HG02798 (cell line): ENCODE results near the gene FJX1.

ENCODE experiments used
- ATAC-seq: cut with Tn5 transposase; IDR thresholded peaks from one replicate; pipeline ENCODE4 v1.9.1; 2021; ENCODE audit warnings: mild to moderate bottlenecking; ENCODE audit not compliant: unreplicated experiment, poor library complexity

FJX1 gene, protein sequence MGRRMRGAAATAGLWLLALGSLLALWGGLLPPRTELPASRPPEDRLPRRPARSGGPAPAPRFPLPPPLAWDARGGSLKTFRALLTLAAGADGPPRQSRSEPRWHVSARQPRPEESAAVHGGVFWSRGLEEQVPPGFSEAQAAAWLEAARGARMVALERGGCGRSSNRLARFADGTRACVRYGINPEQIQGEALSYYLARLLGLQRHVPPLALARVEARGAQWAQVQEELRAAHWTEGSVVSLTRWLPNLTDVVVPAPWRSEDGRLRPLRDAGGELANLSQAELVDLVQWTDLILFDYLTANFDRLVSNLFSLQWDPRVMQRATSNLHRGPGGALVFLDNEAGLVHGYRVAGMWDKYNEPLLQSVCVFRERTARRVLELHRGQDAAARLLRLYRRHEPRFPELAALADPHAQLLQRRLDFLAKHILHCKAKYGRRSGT

DNA sequence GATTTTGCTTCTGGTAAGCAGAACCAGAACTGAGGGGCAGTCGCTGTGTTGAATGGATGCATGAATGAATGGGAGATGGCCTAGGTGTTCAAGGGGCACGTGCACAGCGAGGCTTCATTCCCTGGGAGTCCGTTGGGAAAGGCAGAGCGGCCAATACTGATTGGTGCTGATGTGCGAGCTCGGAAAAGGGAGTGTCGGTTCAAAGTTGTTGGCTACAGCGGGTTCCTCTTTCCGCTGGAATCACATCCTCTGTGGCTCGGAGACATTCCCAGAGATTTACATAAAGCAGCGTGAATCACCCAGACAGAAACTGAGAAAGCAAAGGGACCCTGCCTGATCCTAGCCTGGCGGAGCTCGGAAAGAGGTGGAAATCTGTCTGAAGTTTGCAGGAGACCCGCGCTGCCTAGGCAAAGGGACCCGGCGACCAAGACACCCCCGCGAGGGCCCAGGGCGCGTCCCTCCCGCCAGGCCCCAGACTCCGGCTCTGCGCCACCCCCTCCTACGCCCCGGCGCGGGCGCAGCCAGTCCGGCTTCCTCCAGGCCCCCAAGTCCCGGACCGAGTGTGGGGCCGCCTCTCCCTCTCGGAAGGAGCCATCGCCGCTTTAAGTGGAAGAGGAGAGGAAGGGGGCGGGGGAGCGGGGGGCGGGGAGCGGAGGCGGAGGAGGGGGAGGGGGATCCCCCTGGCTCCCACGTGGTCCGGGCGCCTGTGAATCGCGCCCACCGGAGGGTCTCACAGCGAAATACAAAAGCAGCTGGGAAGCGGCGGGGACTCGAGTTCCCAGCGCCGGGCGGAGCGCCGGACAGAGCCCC is at the start of gene FJX1:
FJX1 (plus strand) TSS at position 774 of the 810 bp plus-strand sequence. CDS start 177 bp downstream, outside the sequence.
- ATAC-seq = peak; percentile 45

DNA sequence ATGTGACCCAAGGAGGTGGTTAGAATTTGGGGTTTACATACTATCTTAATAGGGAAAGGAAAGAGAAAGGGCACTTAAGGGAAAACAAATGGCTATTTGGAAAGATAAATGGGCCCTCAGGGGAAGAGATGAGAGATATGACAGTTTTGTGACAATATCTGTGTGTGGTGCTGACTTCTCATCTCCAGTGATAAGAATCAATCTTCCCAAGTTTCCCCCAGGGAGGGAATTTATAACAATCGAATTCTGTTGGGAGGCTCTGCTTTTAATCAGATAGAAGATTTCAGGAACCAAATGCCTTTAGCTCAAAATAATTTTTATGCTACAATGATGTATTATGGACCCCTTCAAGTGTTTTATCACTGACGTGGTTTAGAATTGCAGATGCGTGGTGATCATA is 46.6 kb upstream of the FJX1 start:
- ATAC-seq = no peak

DNA sequence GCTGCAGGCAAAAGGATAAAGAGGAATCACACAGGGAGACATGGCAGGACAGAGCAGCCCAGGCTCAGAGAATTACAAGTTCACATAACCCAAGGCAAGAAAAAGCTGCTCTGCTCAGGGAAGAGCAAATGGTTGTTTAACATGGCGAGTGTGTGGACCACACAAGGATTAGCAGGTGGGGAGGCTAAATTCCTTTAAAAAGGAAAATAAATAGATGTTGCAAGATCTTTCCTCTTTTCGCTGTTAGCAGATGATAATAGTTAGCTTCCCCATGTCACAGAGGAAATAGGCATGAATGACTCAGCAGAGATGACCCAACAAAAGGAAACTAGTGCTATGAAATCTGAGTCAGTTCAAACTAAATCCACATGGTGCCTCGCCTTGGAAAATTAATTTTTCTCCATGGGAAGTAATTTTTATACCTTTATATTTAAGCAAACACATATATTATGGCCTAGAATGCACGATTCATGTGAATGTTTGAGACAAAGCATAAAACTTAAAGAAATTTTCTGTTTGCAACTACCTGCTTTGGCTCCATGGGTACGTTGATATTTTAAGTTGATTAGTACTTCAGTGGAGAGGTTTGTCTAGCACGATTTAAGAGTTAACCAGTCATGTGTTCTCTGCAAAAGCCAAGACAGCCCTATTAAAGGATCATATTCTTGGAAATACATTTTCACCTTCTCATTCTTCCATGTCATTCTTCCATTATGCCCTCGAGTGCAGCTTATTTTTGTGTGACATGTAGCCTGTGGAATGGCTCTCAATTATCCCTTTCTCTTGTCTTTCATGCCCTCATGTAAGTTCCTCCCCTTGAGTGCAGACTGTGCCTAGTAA is 38.5 kb upstream of the FJX1 start:
- no peak for ATAC-seq

DNA sequence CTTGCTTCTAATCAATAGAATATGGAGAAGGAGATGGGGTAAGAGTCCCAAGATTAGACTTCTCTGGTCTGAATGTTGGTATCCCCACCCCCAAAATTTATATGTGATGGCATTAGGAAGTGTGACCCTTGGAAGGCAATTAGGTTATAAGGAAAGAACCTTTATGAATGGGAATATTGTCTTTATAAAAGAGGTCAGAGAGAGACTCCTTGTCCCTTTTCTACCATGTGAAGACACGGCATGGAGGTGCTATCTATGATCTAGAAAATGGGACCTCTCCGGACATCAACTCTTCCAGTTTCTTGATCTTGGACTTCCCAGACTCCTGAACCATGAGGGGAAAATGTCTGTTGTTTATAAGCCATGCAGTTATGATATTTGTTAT is 37.9 kb upstream of the FJX1 start:
- ATAC-seq = no peak

DNA sequence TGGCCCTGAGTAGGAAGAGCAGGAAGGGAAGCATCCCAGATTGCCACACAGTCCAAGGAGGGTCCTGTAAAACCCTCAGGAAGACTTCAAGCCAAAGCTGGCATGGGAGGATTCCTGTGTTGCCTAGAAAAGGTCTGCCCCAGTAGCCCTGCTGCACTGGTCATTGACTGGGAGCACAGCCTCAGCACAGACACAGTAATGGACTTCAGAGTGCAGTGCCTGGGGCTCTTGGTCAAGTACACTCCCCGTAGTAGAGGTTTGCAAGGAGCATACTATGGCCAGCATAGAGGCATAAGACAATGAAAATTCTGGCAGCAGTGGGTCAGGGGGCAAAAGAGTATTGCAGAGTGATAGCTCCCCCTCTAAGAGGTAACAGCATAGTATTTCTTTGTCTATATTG is 36.2 kb upstream of the FJX1 start:
- no peak for ATAC-seq

DNA sequence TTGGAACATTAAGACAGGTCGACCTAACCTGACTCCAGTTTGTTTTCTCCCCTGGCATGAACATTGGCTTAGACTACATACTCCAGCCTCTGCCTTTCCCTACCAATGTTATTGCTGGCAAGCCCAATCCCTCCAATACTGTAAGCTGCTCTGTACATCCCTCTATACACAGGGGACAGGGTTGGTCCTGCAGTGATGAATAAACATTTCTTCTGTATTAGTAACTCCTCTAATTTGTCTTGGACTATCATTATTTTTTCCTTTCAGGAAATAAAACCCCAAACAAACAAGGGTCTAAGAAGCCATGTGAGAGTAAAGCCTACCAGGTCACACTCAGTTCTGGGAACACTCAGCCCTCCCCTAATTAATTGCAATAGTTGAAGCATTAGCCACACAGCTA is 35.1 kb upstream of the FJX1 start:
- ATAC-seq = no peak

DNA sequence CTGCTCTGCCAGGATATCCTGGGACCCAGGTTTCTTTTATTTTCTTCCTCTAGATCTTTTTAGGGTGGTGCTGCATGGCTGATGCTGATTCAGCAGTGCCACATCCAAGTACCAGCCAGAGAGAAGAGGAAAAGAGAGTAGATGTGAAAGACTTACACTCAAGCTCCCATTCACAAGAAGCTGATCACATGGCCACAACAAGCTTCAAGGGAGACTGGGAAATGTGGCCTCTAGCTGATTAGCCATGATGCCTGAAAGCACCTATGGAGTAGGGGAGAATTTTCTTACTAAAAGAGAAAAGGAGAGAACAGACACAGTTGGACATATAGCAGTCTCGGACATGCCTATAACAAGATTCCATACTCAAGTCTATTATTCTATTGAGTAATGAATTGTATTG is 34.4 kb upstream of the FJX1 start:
- ATAC-seq = no peak

DNA sequence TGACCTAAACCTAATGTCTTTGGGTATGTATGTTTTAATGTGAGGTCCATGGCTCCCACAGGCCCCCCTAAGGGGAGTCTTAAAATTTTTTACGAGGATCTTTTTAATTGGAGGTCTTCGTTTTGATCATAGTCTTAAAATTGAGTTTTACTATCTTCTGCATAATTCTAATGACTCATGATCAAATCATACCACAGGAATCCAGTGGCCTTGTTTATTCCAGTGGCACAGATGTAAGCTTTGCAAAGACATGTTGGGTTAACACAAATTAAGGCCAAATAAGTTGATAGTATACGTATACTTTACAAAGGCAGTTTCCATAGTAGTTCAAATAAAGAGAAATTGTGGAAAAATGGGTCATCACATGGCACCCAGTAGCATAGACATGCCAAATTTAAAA is 33.9 kb upstream of the FJX1 start:
- no peak for ATAC-seq

DNA sequence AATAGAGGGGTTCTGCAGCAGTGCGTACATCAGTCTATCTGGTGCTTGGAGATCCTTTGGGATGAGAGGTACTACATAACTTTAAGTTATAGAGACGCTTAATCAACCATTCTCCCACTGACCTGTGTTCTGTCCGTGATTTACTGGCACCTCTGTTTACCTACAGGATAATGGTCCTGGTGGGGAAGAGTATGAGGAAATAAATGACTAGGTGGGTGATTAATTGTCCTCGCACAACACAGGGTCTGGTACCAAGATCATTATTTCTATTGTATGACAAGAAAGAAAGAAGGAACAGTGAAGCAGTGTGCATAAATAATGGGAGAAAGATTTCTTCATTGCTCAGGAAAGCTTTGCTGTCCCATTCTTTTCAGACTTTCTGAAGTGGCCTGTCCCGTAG is 32.8 kb upstream of the FJX1 start:
- no peak for ATAC-seq

DNA sequence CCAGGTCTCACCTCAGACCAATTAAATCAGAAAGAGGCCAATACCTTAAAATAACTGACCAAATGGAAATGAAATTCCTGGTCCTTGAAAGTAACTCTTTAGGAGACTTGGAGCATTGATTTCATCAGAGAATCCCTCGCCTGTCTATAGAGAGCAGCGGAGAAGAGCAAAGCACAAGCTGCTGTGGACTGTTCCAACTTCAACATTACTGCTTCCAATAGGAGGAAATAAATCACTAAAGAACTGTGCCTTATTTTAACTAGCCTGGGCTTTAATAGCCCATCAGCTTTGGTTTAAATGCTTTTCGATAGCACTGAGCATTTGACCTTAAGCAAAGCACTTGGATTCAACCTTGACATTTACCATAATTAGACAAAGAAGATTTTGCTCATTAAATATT is 32.0 kb upstream of the FJX1 start:
- ATAC-seq = no peak

DNA sequence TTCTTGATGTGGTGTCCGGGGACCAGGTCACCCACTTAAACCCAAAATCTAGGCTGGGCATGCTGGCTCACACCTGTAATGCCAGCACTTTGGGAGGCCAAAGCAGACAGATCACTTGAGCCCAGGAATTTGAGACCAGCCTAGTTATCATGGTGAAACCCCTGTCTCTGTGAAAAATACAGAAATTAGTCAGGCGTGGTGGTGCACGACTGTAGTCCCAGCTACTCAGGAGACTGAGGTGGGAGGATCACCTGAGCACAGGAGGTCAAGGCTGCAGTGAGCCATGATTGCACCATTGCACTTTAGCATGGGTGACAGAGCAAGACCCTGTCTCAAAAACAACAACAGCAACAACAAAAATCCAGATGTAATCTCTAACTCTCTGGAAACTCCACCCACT is 30.3 kb upstream of the FJX1 start:
- ATAC-seq = peak; percentile 35

DNA sequence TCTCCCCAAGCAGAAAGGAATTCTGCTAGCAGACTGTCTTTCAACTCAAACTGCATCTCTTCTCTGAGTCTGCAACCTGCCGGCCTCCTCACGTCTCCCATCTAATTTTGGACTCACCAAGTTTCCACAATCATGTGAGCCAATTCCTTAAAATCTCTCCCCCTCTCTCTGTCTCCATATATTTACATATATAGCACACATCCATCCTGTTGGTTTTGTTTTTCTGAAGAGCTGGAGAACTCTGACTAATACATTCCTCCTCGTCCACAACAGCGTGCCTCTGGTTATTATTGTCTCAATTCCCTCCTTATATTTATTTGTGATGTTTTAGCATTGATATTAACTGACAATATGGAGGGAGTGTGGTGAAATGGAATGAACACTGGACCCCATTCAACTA is 29.6 kb upstream of the FJX1 start:
- ATAC-seq = no peak

DNA sequence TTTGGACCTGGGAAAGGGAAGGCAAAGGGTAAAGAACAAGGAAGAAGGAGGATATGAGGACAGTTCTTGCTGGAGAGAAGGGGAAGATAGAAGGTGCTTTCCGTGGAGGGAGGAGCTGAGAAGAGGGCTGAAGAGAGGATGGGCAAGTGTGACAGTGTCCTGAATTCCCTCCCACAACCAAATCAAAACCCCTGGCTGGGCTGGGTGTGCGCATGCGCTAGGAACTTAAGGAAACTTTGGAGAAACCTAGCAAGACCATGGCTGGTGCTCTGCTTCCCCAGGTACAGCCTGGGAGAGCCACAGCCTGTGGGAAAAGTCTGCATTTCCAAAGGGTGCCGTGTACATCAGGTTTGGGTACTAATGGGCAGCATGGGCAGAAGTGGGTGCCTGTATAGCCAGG is 29.0 kb upstream of the FJX1 start:
- no peak for ATAC-seq

DNA sequence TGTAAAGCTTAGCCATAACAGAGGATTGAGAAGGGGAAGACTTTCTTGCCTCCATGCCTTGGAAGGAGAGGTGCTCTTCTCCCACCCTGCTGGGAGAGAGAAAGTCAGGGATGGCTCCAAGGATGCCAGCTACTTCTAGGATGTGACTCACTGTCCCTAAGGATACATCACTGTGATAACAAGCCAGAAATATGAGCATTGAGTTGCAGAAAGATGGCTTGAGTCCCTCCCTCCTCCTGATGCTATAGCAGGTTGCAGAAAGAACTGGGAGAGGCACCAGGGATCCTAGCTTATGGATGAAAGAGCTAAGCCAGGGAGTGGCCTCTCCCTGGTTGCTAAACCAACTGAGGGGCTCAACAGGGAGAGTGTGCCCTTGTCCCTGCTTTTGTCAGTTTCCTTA is 27.8 kb upstream of the FJX1 start:
- ATAC-seq = no peak

DNA sequence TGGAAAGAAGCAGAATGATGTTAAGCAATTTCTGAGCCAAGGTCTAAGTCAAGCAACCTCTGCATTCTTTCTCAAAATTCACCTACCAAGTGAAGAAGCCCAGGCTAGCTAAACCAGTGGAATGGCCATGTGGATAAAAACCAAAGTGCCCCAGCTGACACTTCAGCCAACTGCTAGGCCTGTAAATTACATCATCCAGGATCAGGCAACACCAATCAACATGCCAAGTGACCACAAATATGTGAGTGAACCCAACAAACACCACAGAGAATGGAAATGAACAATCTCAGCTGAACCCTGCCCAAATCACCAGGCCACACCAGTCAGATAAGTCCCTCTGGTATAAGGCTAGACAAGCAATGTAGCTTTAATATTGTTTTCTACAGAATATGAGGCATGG is 25.1 kb upstream of the FJX1 start:
- ATAC-seq = no peak

DNA sequence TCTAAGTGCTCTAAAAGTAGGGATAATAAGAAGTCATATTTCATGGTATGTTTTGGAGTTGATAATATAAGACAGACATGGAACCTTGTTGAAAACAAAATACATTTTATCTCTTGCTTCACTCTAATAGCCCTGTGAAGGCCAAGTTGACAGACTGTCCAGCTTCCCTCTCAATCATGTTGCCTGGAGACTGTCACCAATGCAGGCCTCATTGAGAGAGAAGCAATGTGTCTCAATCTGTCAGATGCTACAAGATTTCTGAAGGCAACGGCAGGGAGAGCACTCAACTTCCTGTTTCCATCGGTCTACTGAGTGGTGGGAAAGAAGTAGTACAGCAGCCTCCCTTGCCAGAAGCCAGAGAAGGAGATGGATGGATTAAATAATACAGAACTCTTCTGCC is 23.6 kb upstream of the FJX1 start:
- no peak for ATAC-seq

DNA sequence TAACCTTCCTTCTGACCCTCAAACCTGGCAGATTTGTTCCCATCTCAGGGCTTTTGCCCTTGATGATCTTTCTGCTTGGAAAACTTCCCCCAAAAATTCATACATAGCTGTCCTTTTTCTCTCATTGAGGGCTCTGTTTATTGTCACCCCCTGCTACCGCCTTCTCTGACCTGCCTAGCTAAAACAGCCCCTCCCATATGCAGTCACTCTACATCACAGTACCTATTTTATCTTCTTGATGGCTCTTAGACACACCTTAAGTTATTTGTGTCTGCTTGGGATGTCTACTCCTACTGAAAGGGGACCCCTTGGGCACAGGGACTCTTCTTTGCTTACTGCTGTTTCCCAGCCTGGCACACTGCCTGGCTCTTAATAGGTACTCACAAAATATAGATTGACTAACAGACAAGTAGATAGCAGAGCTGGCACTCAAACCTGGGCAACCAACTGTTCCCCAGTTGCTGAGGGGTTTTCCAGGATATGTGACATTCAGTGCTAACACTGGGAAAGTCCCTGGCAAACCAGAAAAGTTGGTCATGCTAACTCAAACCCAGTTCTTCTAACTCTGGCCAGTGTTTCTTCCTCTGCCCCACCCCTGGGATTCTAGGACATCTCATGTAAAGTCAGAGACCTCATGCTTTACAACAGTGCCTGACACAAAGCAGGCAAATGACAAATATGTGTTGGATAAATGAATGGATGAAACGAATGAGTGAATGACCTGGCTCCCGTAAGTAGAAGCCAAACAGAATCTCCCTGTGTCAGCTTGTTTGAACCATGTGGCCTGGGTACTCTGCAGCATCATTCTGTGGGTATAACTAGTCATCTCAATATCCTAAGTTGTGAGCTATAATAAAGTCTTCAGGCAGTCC is 19.8 kb upstream of the FJX1 start:
- ATAC-seq = peak; percentile 83

DNA sequence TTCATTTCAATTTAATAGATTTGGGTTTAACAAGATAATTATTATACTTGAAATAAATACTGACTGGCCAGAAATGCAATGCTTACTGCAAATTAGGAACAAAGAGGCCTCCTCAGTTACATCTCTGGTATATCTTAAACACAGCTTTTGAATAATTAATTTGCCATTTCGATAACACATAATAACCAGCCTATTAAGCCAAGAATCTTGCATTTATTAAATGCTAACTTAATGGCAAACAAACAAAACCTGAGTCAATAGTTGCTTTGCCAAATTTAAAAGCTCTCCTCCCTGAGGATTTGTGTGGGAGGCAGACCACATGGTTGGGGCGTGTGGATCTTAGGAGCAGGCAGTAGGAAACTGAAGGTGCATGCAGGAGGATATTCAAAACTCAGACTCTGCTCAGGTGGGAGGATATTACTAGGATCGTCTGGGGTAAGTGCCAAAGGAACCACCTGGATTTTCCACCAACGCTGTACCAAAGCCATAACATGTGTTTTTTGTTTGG is 17.9 kb upstream of the FJX1 start:
- ATAC-seq = no peak

DNA sequence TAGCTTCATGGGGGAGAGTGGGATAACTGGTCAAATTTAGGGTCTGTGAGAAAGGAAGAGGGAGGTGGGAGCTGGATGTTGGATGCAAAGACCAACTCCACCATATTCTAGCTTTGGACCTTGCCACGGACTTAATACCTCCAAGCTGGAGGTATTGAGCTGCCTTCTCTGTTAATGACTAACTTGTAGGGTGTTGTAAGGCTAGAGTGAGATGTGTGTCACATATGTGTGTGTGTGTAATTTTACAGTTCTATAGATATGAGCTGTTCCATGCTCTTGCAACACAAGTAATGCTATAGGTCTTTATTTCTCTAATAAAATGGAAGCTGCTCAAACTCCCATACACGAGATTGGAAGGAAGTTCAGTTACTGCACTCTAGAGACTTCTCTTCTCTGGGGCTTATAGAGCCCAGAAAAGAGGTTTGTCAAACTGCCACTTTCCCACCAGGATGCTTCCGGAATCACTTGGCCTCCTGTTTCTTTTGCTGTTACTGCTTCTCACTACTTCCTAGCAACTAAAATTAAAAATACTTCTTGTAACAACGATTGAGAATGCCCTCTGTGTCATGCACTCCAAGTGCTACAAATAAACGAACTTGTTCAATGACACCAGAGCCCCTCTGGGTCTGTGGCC is 16.0 kb upstream of the FJX1 start:
- no peak for ATAC-seq
